CD14-positive monocyte (primary cell): Measurements from ENCODE around the gene NRXN3. TPM values are rescaled to one million over a fixed set of nuclear protein-coding genes. Genes with fewer than 3 reads are reported as not detected.

Source experiments
- DNase-seq, 3 donors: peaks; one replicate each; pipeline ENCODE4 v3.0.0-alpha.2; 2011 to 2022
- H2AFZ ChIP-seq: 2 replicates; pipeline ENCODE4 v1.6.0; 2012; ENCODE audit warnings: mild to moderate bottlenecking, low read depth, low read length, inconsistent platforms; ENCODE audit not compliant: insufficient read depth, poor library complexity, severe bottlenecking
- H3K27ac ChIP-seq, 2 donors: 1 replicate in 1 of 2; 2 replicates in 1 of 2; pipeline ENCODE4 v1.5.1; 2012 to 2013; ENCODE audit warnings: low read length in 2 of 2, control low read depth in 1 of 2, inconsistent platforms in 1 of 2, low read depth in 1 of 2, mild to moderate bottlenecking in 1 of 2
- H3K27me3 ChIP-seq, 2 donors: one replicate each; pipeline versions ENCODE4 v1.6.0 to v1.6.1; 2011 to 2013; ENCODE audit warnings: low read length in 2 of 2; ENCODE audit not compliant: control insufficient read depth in 2 of 2, insufficient read depth in 2 of 2
- H3K36me3 ChIP-seq, 2 donors: replicated peaks in 1 of 2; 1 replicate in 1 of 2; 2 replicates in 1 of 2; pipeline versions ENCODE4 v1.5.1 to v1.6.1; 2012 to 2013; ENCODE audit warnings: low read length in 2 of 2, control low read depth in 1 of 2, inconsistent platforms in 1 of 2, mild to moderate bottlenecking in 1 of 2; ENCODE audit not compliant: insufficient read depth in 2 of 2, control insufficient read depth in 1 of 2
- H3K4me1 ChIP-seq, 2 donors: 1 replicate in 1 of 2; 2 replicates in 1 of 2; pipeline versions ENCODE4 v1.5.1 to v1.6.1; 2012 to 2013; ENCODE audit warnings: low read length in 2 of 2, control low read depth in 1 of 2, inconsistent platforms in 1 of 2, mild to moderate bottlenecking in 1 of 2, moderate library complexity in 1 of 2; ENCODE audit not compliant: insufficient read depth in 2 of 2, control insufficient read depth in 1 of 2
- H3K4me2 ChIP-seq: replicated peaks from 2 replicates; pipeline ENCODE3; 2012; ENCODE audit warnings: low read length, moderate library complexity, mild to moderate bottlenecking; ENCODE audit not compliant: poor library complexity, severe bottlenecking; ENCODE audit errors: extremely low read depth
- H3K4me3 ChIP-seq, 3 experiments: fragments of 200-600 bp in 1 of 3; sonication (generic) in 1 of 3; replicated peaks in 1 of 3; 1 replicate in 2 of 3; 2 replicates in 1 of 3; pipeline ENCODE4 v1.5.1; 2011 to 2013; ENCODE audit warnings: low read length in 3 of 3, mild to moderate bottlenecking in 3 of 3, control low read depth in 2 of 3, low read depth in 2 of 3, inconsistent platforms in 1 of 3, moderate library complexity in 1 of 3
- H3K79me2 ChIP-seq: 2 replicates; pipeline ENCODE4 v1.6.0; 2012; ENCODE audit warnings: mild to moderate bottlenecking, control low read depth, inconsistent platforms, low read length, moderate library complexity; ENCODE audit not compliant: insufficient read depth
- H3K9ac ChIP-seq: 2 replicates; pipeline ENCODE4 v1.6.0; 2017; ENCODE audit warnings: low read length, mild to moderate bottlenecking; ENCODE audit not compliant: insufficient read depth, poor library complexity, severe bottlenecking
- H3K9me3 ChIP-seq, 2 donors: replicated peaks in 1 of 2; 1 replicate in 1 of 2; 2 replicates in 1 of 2; pipeline versions ENCODE4 v1.5.1 to v1.6.1; 2012 to 2013; ENCODE audit warnings: low read length in 2 of 2, control low read depth in 1 of 2; ENCODE audit not compliant: control insufficient read depth in 1 of 2, insufficient read depth in 1 of 2
- H4K20me1 ChIP-seq: 2 replicates; pipeline ENCODE4 v1.6.0; 2012; ENCODE audit warnings: mild to moderate bottlenecking, low read length, control low read depth, moderate library complexity; ENCODE audit not compliant: insufficient read depth
- H3K27ac Mint-ChIP-seq, 7 donors: one replicate each; pipeline ENCODE4 v1.8.0; 2020; ENCODE audit warnings: mild to moderate bottlenecking in 7 of 7, mixed read lengths in 7 of 7, moderate library complexity in 6 of 7, inconsistent platforms in 2 of 7
- H3K27me3 Mint-ChIP-seq, 3 donors: one replicate each; pipeline ENCODE4 v1.8.0; 2021 to 2022; ENCODE audit warnings: low read depth in 3 of 3, mild to moderate bottlenecking in 3 of 3, mixed read lengths in 3 of 3, moderate library complexity in 3 of 3, inconsistent platforms in 1 of 3
- H3K36me3 Mint-ChIP-seq, 2 donors: one replicate each; pipeline ENCODE4 v1.8.0; 2020; ENCODE audit warnings: mixed read lengths in 2 of 2, inconsistent platforms in 1 of 2, mild to moderate bottlenecking in 1 of 2
- H3K4me1 Mint-ChIP-seq: one replicate; pipeline ENCODE4 v1.8.0; 2020; ENCODE audit warnings: mild to moderate bottlenecking, mixed read lengths
- H3K4me3 Mint-ChIP-seq, 2 donors: one replicate each; pipeline ENCODE4 v1.8.0; 2020; ENCODE audit warnings: mild to moderate bottlenecking in 2 of 2, mixed read lengths in 2 of 2, moderate library complexity in 1 of 2
- H3K9me3 Mint-ChIP-seq, 7 donors: one replicate each; pipeline ENCODE4 v1.8.0; 2020 to 2022; ENCODE audit warnings: mixed read lengths in 7 of 7, mild to moderate bottlenecking in 6 of 7, moderate library complexity in 6 of 7, inconsistent platforms in 2 of 7
- WGBS: methylation state at CpG from one replicate; pipeline ENCODE4 v1.1.5; 2013; ENCODE audit warnings: missing lambda C conversion rate; ENCODE audit not compliant: insufficient coverage; 5-methylcytosine and 5-hydroxymethylcytosine counted together
- intact Hi-C, 2 donors: fragments of 100-400 bp; cut with micrococcal nuclease; formaldehyde crosslinking; loops; one replicate each; pipeline versions ENCODE4 v1.15.0 to v1.15.1; 2023
- polyA plus RNA-seq, 3 donors: library from polyadenylated mRNA; depleted of rRNA in 1 of 3; unstranded in 2 of 3; stranded (reverse) in 1 of 3; fragments of 300-500 nt in 2 of 3; fragments of >200 nt in 1 of 3; fragmentation: Illumina TruSeq in 2 of 3; gene quantifications; 1 replicate in 2 of 3; 2 replicates in 1 of 3; pipeline ENCODE4 v1.2.3, GENCODE V29; 2012 to 2021
- TF ChIP-seq, protein P1 (sequence below): fragments of 200-600 bp; IDR thresholded peaks from one replicate; pipeline ENCODE4 v1.8.0; 2022; ENCODE audit warnings: antibody characterized with exemption, mild to moderate bottlenecking

The NRXN3 gene
- polyA plus RNA-seq, 3 donors: not detected

DNA sequence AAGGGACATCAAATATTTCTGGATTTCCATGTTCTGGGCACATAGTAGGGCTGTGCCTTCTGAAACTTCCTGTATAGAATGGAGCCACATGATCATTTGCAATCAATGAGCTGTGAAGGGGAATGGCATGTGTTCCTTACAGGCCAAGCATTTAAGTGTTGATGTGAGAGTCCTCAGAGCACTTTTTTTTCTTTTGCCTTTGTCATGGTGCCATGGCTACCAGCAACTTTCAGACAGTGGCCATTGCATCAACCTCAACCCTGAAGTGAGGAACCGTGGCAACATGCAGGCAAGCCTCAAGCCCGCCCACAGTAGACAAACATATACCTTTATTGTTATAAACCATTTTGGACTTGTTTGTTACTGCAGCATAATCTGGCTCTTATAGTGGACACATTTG, 948.1 kb downstream of the NRXN3 start:
- DNase-seq: no peak
- peaks cover 0 to 5% (median 2%) of the 10 kb centered on the region in 3 donors for H3K27me3 Mint-ChIP-seq
- H3K4me1 ChIP-seq: no peaks in the 10 kb centered on the region
- H3K27ac ChIP-seq: no peak overlapping the region
- no peak overlapping the region for H3K9ac ChIP-seq
- H3K4me1 Mint-ChIP-seq: no peaks in the 10 kb centered on the region
- TF ChIP-seq, protein P1, sequence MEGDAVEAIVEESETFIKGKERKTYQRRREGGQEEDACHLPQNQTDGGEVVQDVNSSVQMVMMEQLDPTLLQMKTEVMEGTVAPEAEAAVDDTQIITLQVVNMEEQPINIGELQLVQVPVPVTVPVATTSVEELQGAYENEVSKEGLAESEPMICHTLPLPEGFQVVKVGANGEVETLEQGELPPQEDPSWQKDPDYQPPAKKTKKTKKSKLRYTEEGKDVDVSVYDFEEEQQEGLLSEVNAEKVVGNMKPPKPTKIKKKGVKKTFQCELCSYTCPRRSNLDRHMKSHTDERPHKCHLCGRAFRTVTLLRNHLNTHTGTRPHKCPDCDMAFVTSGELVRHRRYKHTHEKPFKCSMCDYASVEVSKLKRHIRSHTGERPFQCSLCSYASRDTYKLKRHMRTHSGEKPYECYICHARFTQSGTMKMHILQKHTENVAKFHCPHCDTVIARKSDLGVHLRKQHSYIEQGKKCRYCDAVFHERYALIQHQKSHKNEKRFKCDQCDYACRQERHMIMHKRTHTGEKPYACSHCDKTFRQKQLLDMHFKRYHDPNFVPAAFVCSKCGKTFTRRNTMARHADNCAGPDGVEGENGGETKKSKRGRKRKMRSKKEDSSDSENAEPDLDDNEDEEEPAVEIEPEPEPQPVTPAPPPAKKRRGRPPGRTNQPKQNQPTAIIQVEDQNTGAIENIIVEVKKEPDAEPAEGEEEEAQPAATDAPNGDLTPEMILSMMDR: no peak
- no peak overlapping the region for H3K4me3 Mint-ChIP-seq
- H3K9me3 Mint-ChIP-seq: peaks cover 0 to 4% (median 0%) of the 10 kb centered on the region in 7 donors
- H3K27me3 ChIP-seq: no peaks in the 10 kb centered on the region
- no peak overlapping the region for H2AFZ ChIP-seq
- no peaks in the 10 kb centered on the region for H3K36me3 ChIP-seq
- no peaks in the 10 kb centered on the region for H3K9me3 ChIP-seq
- H3K4me3 ChIP-seq: no peak overlapping the region
- H4K20me1 ChIP-seq: no peaks in the 10 kb centered on the region
- no peaks in the 10 kb centered on the region for H3K36me3 Mint-ChIP-seq
- WGBS: no CpG with 5 or more reads among the region's 2 CpGs
- no peak overlapping the region for H3K4me2 ChIP-seq
- H3K79me2 ChIP-seq: no peaks in the 10 kb centered on the region
- intact Hi-C loops: no loop called here
- no peak overlapping the region for H3K27ac Mint-ChIP-seq

DNA sequence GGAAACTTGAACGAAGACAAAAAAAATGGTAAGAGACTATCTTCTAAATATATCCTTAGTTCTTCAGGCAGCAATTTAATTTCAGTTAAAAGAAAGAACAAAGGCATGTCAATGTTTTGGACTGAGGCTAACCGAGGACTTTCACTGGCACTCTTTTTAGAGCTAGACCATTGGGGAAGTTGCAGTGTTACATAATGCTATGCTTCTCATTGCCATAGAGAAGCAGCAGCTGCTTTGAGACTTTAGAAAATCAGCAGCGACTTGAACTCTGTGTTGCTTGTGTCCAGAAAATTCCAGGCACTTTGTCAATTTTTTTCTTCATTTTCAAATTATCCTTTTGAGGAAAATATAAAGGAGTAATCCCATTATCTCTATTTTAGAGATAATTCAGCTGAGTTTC, 964.2 kb downstream of the NRXN3 start:
- H2AFZ ChIP-seq: no peak overlapping the region
- peaks cover 0 to 8% of the 10 kb centered on the region in 2 donors for H3K9me3 ChIP-seq
- no peak overlapping the region for H3K9ac ChIP-seq
- intact Hi-C loops: no loop called here
- no peak overlapping the region for H3K27ac ChIP-seq
- H3K4me1 ChIP-seq: no peaks in the 10 kb centered on the region
- Mint-ChIP-seq H3K36me3 (no peaks in the 10 kb centered on the region), H3K27ac (no peak overlapping the region), H3K9me3 (peaks cover 0 to 10% (median 6%) of the 10 kb centered on the region in 7 donors), H3K4me3 (no peak overlapping the region), H3K27me3 (no peaks in the 10 kb centered on the region), H3K4me1 (no peaks in the 10 kb centered on the region)
- TF ChIP-seq, protein P1: no peak
- H4K20me1 ChIP-seq: no peaks in the 10 kb centered on the region
- WGBS: 44% methylated on average over 1 of the region's 3 CpGs
- no peak overlapping the region for H3K4me2 ChIP-seq
- no peak for DNase-seq
- H3K79me2 ChIP-seq: no peaks in the 10 kb centered on the region
- H3K4me3 ChIP-seq: no peak overlapping the region
- no peaks in the 10 kb centered on the region for H3K36me3 ChIP-seq
- no peaks in the 10 kb centered on the region for H3K27me3 ChIP-seq
